Brain microvascular endothelial cell (primary cell): ENCODE results near the gene KCTD11.
"Not testable (repeated sequence)": the region's sequence is repeated elsewhere in the genome, so short reads cannot be mapped to it uniquely, and the experiment has no call there.

Experiments
- DNase-seq: peaks from one replicate; pipeline ENCODE4 v3.0.0-alpha.2; 2020
- H3K27ac ChIP-seq: fragments of 250-450 bp; sonication (Bioruptor Pico); 2 replicates; pipeline ENCODE4 v1.5.1; 2020; ENCODE audit warnings: mild to moderate bottlenecking, moderate library complexity
- H3K27me3 ChIP-seq: fragments of 250-450 bp; sonication (Bioruptor Pico); replicated peaks from 2 replicates; pipeline ENCODE4 v1.5.1; 2020; ENCODE audit warnings: mild to moderate bottlenecking
- H3K36me3 ChIP-seq: fragments of 250-450 bp; sonication (Bioruptor Pico); replicated peaks from 2 replicates; pipeline ENCODE4 v1.5.1; 2020; ENCODE audit warnings: mild to moderate bottlenecking
- H3K4me3 ChIP-seq: 2 replicates; pipeline ENCODE4 v1.5.1; 2011; ENCODE audit warnings: low read depth, mild to moderate bottlenecking, control low read depth, low read length, moderate library complexity
- in situ Hi-C: cut with HindIII; loops from 2 replicates; pipeline ENCODE4 v1.10.0; 2017; ENCODE audit warnings: low sequenced_read_pairs, low pct_ligation_motif_present
- TF ChIP-seq, protein P1 (sequence below): IDR thresholded peaks from 2 replicates; pipeline ENCODE4 v1.5.1; 2011; ENCODE audit warnings: low read depth, mild to moderate bottlenecking, moderate library complexity, low read length, control low read depth, inconsistent platforms; ENCODE audit errors: missing control alignments

KCTD11 gene

DNA sequence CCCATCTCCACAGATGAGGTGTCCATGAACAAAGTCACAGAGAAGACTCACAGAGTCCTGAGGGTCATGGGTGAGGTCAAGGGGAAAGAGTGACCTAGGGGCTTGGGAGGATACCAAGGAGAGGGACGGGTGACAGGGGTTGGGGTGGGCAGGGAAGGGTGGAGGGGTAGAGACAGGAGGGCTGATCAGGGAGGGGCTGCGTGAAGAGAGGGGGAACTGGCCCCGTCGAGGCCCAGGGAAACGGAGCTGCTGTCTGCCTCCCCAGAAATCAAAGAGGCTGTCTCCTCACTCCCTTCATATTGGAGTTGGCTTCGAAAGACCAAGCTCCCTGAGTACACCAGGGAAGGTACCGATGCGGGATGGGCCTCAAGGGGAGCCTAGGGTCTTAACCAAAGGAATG, 3.6 kb downstream of the KCTD11 start:
- Histone ChIP-seq H3K27me3 (no peaks in the 10 kb centered on the region), H3K4me3 (no peak overlapping the region), H3K36me3 (no peaks in the 10 kb centered on the region), H3K27ac (no peak overlapping the region)
- no peak for DNase-seq
- in situ Hi-C loops: no loop called here
- TF ChIP-seq, protein P1, sequence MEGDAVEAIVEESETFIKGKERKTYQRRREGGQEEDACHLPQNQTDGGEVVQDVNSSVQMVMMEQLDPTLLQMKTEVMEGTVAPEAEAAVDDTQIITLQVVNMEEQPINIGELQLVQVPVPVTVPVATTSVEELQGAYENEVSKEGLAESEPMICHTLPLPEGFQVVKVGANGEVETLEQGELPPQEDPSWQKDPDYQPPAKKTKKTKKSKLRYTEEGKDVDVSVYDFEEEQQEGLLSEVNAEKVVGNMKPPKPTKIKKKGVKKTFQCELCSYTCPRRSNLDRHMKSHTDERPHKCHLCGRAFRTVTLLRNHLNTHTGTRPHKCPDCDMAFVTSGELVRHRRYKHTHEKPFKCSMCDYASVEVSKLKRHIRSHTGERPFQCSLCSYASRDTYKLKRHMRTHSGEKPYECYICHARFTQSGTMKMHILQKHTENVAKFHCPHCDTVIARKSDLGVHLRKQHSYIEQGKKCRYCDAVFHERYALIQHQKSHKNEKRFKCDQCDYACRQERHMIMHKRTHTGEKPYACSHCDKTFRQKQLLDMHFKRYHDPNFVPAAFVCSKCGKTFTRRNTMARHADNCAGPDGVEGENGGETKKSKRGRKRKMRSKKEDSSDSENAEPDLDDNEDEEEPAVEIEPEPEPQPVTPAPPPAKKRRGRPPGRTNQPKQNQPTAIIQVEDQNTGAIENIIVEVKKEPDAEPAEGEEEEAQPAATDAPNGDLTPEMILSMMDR: no peak

DNA sequence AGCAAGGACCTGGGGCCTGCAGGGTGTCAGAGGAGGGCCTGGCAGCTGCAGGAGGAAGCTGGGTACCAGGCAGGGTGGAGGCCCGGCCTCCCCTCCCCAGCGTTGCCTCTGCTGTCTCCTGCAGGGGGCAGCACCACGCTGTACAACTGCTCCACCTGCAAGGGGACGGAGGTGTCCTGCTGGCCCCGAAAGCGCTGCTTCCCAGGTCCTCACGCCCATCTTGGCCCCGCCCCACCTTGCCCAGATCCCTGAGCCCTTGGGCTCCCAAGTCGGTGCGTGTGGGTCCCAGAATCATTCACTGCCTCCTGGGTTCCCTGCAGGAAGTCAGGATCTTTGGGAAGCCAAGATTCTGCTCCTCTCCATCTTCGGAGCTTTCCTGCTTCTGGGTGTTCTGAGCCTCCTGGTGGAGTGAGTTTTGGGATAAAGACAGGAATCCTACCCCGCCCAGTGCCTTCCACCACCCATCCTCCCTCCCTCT, 4.1 kb downstream of the KCTD11 start:
- H3K27me3 ChIP-seq: no peaks in the 10 kb centered on the region
- TF ChIP-seq, protein P1: peak; percentile 96
- in situ Hi-C loops: no loop called here
- H3K27ac ChIP-seq: no peak overlapping the region
- H3K4me3 ChIP-seq: no peak overlapping the region
- DNase-seq: peak; percentile 38
- no peaks in the 10 kb centered on the region for H3K36me3 ChIP-seq

DNA sequence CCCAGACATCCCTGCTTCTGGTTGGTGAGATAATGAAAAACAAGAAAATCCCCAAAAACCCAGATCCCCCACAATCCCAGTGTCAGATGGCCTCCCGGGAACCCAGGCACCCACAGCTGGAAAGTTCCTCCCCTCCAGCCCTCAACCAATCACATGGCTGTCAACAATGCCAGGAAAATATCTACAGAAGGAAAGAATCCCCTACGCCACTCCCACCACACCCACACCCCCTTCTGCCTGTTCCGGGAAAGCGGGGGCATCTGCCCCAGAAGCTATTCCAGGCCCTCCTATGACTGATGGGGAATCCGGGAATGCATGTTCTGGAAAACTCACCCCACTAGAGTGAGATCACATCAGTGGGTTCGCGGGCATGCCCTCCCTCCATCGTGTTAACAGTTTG, 4.8 kb downstream of the KCTD11 start:
- H3K36me3 ChIP-seq: no peaks in the 10 kb centered on the region
- no peak for DNase-seq
- H3K4me3 ChIP-seq: no peak overlapping the region
- no peaks in the 10 kb centered on the region for H3K27me3 ChIP-seq
- in situ Hi-C loops: no loop called here
- TF ChIP-seq, protein P1: no peak
- H3K27ac ChIP-seq: no peak overlapping the region

DNA sequence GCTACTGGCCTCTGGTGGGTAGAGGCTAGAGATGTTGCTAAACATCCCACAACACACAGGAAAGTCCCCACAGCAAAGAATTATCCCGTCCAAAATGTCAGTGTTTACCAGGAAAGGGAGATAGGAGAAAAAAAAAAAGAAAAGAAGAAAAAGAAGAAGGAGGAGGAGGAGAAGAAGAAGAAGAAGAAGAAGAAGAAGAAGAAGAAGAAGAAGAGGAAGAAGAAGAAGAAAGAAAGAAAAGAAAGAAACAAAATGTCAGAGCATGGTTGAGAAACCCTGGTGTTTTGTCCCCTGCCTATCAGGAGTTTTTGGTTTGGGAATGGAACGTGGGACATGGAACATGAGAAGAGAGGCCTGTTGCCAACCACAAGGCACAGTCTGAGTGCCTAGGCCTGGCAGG, 5.4 kb downstream of the KCTD11 start:
- no peak overlapping the region for H3K4me3 ChIP-seq
- TF ChIP-seq, protein P1: no peak
- no peak overlapping the region for H3K27ac ChIP-seq
- no peaks in the 10 kb centered on the region for H3K36me3 ChIP-seq
- in situ Hi-C loops: no loop called here
- DNase-seq: no peak
- H3K27me3 ChIP-seq: no peaks in the 10 kb centered on the region

DNA sequence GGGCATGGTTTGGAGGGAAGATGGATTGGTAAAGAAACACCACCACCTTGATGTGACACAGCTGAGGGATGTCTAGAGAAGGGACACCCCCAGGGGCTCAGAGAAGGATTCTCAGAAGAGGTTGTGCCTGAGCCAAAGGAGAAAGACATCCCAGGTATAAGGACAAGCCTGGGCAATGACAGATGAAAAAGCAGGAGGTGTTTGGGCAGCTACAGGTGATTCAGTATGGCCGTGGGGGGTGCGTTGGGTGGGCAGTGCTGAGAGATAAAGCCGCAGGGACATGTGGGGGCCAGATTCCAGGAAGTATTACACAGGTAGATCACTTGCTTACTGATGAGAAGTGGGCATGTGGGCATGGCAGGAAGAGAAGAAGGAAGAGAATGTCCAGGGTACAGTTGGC, 9.9 kb downstream of the KCTD11 start:
- in situ Hi-C loops: no loop called here
- no peak overlapping the region for H3K27ac ChIP-seq
- no peaks in the 10 kb centered on the region for H3K36me3 ChIP-seq
- no peaks in the 10 kb centered on the region for H3K27me3 ChIP-seq
- TF ChIP-seq, protein P1: no peak
- no peak for DNase-seq
- no peak overlapping the region for H3K4me3 ChIP-seq

DNA sequence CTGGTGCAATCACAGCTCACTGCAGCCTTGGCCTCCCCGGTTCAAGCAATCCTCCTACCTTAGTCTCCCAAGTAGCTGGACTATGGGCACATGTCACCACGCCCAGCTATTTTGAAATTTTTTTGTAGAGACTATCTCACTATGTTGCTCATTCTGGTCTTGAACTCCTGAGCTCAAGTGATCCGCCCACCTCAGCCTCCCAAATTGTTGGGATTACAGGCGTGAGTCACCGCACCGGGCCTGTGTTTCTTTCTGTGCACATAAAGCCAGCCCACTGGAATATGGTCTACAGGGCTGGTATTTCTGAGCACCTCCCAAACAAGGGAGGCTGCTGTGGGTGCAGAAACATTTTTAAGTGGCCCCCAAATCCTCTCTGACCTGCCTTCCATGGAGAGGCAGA, 11.3 kb downstream of the KCTD11 start:
- peak; percentile 18 for DNase-seq
- H3K27ac ChIP-seq: no peak overlapping the region
- in situ Hi-C loops: no loop called here
- H3K4me3 ChIP-seq: no peak overlapping the region
- TF ChIP-seq, protein P1: no peak
- no peaks in the 10 kb centered on the region for H3K36me3 ChIP-seq
- no peaks in the 10 kb centered on the region for H3K27me3 ChIP-seq

DNA sequence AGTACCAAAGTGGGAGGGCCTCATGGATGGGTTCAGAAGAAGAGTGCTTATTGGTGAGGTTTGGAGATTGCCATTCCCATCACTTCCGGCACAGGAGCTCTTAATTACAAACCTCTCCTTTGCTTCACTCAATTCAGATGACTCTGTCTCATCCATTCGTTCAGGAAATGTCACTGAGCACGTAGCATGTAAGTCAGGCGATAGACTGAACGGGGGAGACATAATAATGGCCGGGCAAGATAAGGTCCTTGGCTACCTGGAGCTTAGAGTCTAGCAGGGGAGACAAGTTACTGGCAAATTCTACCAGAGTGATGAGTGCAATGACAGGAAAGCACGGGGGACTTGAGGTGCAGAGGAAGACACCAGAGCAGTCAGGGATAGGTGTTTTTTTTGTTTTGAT, 14.0 kb downstream of the KCTD11 start:
- H3K27ac ChIP-seq, DNase-seq, H3K27me3 ChIP-seq, H3K4me3 ChIP-seq, H3K36me3 ChIP-seq, in situ Hi-C loops: not testable (repeated sequence)
